MM.1S (cell line): ENCODE results near the gene GTPBP6.

Experiments
- DNase-seq: peaks from one replicate; pipeline ENCODE4 v3.0.0-alpha.2; 2015
- H2AFZ ChIP-seq: fragments of 300-600 bp; sonication (generic); 2 replicates; pipeline ENCODE4 v1.6.0; 2016; ENCODE audit warnings: antibody characterized with exemption, low read length
- H3F3A ChIP-seq: fragments of 300-600 bp; sonication (generic); 2 replicates; pipeline ENCODE4 v1.6.1; 2016; ENCODE audit warnings: mild to moderate bottlenecking, antibody characterized with exemption, low read length, moderate library complexity, mixed read lengths; ENCODE audit not compliant: insufficient read depth
- H3K27ac ChIP-seq: fragments of 300-600 bp; sonication (generic); 2 replicates; pipeline ENCODE4 v1.5.1; 2016; ENCODE audit warnings: mild to moderate bottlenecking, low read length
- H3K27me3 ChIP-seq: fragments of 300-600 bp; sonication (generic); replicated peaks from 2 replicates; pipeline ENCODE4 v1.6.0; 2016; ENCODE audit warnings: low read length; ENCODE audit not compliant: insufficient read depth
- H3K36me3 ChIP-seq: fragments of 300-600 bp; sonication (generic); replicated peaks from 2 replicates; pipeline ENCODE4 v1.6.1; 2016; ENCODE audit warnings: mild to moderate bottlenecking, low read length, mixed read lengths; ENCODE audit not compliant: insufficient read depth
- H3K4me1 ChIP-seq: fragments of 300-600 bp; sonication (generic); 2 replicates; pipeline ENCODE4 v1.6.1; 2016; ENCODE audit warnings: low read length, mixed read lengths
- H3K4me2 ChIP-seq: fragments of 300-600 bp; sonication (generic); 2 replicates; pipeline ENCODE4 v1.6.0; 2016; ENCODE audit warnings: low read depth, low read length
- H3K4me3 ChIP-seq: fragments of 300-600 bp; sonication (generic); 2 replicates; pipeline ENCODE4 v1.5.1; 2016; ENCODE audit warnings: low read length, mixed read lengths
- H3K79me2 ChIP-seq: fragments of 300-600 bp; sonication (generic); 2 replicates; pipeline ENCODE4 v1.6.1; 2016; ENCODE audit warnings: mixed run types, low read length, mixed read lengths
- H3K9ac ChIP-seq: fragments of 300-600 bp; sonication (generic); 2 replicates; pipeline ENCODE4 v1.6.1; 2016; ENCODE audit warnings: low read length, mixed read lengths
- H3K9me2 ChIP-seq: fragments of 300-600 bp; sonication (generic); replicated peaks from 2 replicates; pipeline ENCODE4 v1.6.1; 2016; ENCODE audit warnings: mild to moderate bottlenecking, low read length, mixed read lengths; ENCODE audit not compliant: insufficient read depth
- H3K9me3 ChIP-seq: fragments of 300-600 bp; sonication (generic); replicated peaks from 2 replicates; pipeline ENCODE4 v1.6.1; 2016; ENCODE audit warnings: mild to moderate bottlenecking, low read length, mixed read lengths; ENCODE audit not compliant: insufficient read depth
- H4K20me1 ChIP-seq: fragments of 300-600 bp; sonication (generic); 2 replicates; pipeline ENCODE4 v1.6.1; 2016; ENCODE audit warnings: mild to moderate bottlenecking, low read length, moderate library complexity, mixed read lengths; ENCODE audit not compliant: insufficient read depth
- EZH2 ChIP-seq: fragments of 300-600 bp; sonication (generic); optimal IDR thresholded peaks from 2 replicates; pipeline ENCODE3; 2017; ENCODE audit warnings: low read depth, mild to moderate bottlenecking, antibody characterized with exemption, low read length, mixed read lengths
- EZH2phosphoT487 ChIP-seq: fragments of 300-600 bp; sonication (generic); IDR thresholded peaks from 2 replicates; pipeline ENCODE4 v1.6.1; 2018; ENCODE audit warnings: antibody characterized with exemption, low read length
- TF ChIP-seq, protein P1 (sequence below): fragments of 300-600 bp; sonication (generic); IDR thresholded peaks from 2 replicates; pipeline ENCODE4 v1.5.1; 2016; ENCODE audit warnings: antibody characterized with exemption, low read length, mixed read lengths

The GTPBP6 gene

DNA sequence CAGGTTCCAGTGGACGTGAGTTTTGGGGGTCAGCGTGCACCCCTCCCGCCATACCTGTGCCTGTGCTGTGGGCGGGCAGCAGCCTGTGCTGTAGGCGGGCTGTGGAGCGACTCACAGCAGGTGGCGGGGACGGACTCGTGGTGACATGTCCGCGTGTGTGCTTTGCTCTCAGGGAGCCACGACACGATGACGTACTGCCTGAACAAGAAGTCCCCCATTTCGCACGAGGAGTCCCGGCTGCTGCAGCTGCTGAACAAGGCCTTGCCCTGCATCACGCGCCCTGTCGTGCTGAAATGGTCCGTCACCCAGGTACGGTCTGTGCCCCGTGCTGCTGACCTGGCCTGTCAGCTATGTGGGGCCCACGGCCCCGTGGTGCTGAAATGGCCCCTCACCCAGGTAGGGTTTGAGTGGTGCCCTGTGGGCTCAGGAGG, 30.0 kb downstream of the GTPBP6 start:
- Histone ChIP-seq H3K4me1 (no peaks in the 10 kb centered on the region), H3K79me2 (peaks cover 5% of the 10 kb centered on the region; the same call in 1 of the 2 replicates), H3K4me3 (no peak overlapping the region), H3K9ac (no peak overlapping the region), H4K20me1 (no peaks in the 10 kb centered on the region), H3K9me3 (no peaks in the 10 kb centered on the region), H3K27me3 (no peaks in the 10 kb centered on the region), H3K36me3 (no peaks in the 10 kb centered on the region; the same call in 1 of the 2 replicates), H3F3A (no peaks in the 10 kb centered on the region), H3K4me2 (no peak overlapping the region), H2AFZ (no peak overlapping the region), H3K9me2 (no peaks in the 10 kb centered on the region), H3K27ac (no peak overlapping the region)
- DNase-seq, result no peak
- no peak for TF ChIP-seq EZH2phosphoT487

DNA sequence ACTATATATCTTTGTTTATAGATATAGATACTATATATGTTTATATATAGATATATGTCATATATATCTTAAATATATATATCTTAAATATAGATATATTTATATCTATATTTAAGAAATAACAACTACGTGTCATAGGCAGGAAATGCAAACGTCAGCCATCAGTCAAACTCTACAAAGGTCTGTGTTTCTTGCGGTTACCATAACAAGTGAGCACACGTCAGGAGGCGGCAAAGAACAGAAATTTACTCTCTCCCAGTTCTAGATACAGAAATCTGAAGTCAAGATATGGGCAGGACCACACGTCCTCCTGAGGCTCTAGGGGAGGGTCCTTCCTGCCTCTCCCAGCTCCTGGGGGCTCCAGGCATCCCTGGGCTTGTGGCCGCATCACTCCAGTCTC, 30.9 kb downstream of the GTPBP6 start:
- no peak for DNase-seq
- Histone ChIP-seq H3K4me1 (no peaks in the 10 kb centered on the region), H3K27ac (no peak overlapping the region), H3K9me3 (no peaks in the 10 kb centered on the region), H3K9ac (no peak overlapping the region), H3K4me3 (no peak overlapping the region), H3K27me3 (no peaks in the 10 kb centered on the region), H4K20me1 (no peaks in the 10 kb centered on the region), H3K36me3 (no peaks in the 10 kb centered on the region), H3K79me2 (peaks cover 5% of the 10 kb centered on the region; the same call in 1 of the 2 replicates), H3K4me2 (no peak overlapping the region), H2AFZ (no peak overlapping the region), H3K9me2 (no peaks in the 10 kb centered on the region), H3F3A (no peaks in the 10 kb centered on the region)
- no peak for TF ChIP-seq EZH2phosphoT487
- no peak for TF ChIP-seq EZH2
- TF ChIP-seq, protein P1, sequence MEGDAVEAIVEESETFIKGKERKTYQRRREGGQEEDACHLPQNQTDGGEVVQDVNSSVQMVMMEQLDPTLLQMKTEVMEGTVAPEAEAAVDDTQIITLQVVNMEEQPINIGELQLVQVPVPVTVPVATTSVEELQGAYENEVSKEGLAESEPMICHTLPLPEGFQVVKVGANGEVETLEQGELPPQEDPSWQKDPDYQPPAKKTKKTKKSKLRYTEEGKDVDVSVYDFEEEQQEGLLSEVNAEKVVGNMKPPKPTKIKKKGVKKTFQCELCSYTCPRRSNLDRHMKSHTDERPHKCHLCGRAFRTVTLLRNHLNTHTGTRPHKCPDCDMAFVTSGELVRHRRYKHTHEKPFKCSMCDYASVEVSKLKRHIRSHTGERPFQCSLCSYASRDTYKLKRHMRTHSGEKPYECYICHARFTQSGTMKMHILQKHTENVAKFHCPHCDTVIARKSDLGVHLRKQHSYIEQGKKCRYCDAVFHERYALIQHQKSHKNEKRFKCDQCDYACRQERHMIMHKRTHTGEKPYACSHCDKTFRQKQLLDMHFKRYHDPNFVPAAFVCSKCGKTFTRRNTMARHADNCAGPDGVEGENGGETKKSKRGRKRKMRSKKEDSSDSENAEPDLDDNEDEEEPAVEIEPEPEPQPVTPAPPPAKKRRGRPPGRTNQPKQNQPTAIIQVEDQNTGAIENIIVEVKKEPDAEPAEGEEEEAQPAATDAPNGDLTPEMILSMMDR, result no peak

DNA sequence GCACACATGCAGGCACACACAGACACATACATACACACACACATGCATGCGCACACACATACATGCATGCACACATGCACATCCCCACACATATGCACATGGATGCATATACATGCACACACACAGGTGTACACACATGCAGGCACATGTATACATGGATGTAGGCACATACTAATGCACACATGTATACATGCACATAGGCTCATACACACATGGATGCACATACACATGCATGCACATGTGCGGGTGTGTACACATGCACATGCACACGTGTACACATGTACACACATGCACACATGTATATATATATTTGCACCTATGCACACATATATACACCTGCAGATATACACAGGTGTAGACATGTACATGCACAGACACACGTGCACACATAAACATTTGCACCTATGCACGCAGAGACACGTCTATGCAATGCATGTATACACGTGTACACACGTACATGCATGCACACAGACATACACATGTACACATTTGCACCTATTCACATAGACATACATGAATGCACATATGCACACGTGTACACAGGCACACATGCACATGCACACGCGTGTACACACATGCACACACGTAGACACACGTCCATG, 33.4 kb downstream of the GTPBP6 start:
- Histone ChIP-seq H3K9me3 (no peaks in the 10 kb centered on the region), H4K20me1 (no peaks in the 10 kb centered on the region), H3K4me1 (no peaks in the 10 kb centered on the region), H3K36me3 (no peaks in the 10 kb centered on the region), H3K9ac (no peak overlapping the region), H3K9me2 (no peaks in the 10 kb centered on the region), H3F3A (no peaks in the 10 kb centered on the region), H3K4me2 (no peak overlapping the region), H3K4me3 (no peak overlapping the region), H3K79me2 (peaks cover 5% of the 10 kb centered on the region; the same call in 1 of the 2 replicates), H3K27ac (no peak overlapping the region), H2AFZ (no peak overlapping the region), H3K27me3 (no peaks in the 10 kb centered on the region)
- DNase-seq, result no peak
- TF ChIP-seq, protein P1, result no peak
- no peak for TF ChIP-seq EZH2phosphoT487
- TF ChIP-seq EZH2, result no peak
